Left renal pelvis (tissue), 4 donors: ENCODE measurements around the gene GPC6. TPM values are rescaled to one million over a fixed set of nuclear protein-coding genes. Genes with fewer than 3 reads are reported as not detected.

ENCODE experiments used
- DNase-seq, 4 donors: peaks; one replicate each; pipeline ENCODE4 v3.0.0-alpha.2; 2013; ENCODE audit warnings: low read depth in 4 of 4, low spot score in 3 of 4
- polyA plus RNA-seq, 4 donors: library from polyadenylated mRNA; unstranded; fragments of 120-200 nt; gene quantifications; one replicate each; pipeline ENCODE4 v1.2.1, GENCODE V29; 2013; ENCODE audit not compliant: insufficient read length in 4 of 4

The GPC6 gene
- polyA plus RNA-seq, 4 donors: 49.8 to 74.4 (median 65.2) TPM

GRCh38 chr13:93872376-93872775 lies 645.8 kb downstream of the GPC6 start:
- DNase-seq: no peak

GRCh38 chr13:93872786-93873347 lies 646.3 kb downstream of the GPC6 start:
- no peak for DNase-seq

GRCh38 chr13:93875547-93875946 lies 648.9 kb downstream of the GPC6 start:
- no peak for DNase-seq

- DNase-seq: no peak
These were observed 649.6 kb downstream of the GPC6 start for GRCh38 chr13:93876236-93876635.

- DNase-seq: no peak
These were observed 652.1 kb downstream of the GPC6 start for GRCh38 chr13:93878675-93879074.

- DNase-seq: no peak
These were observed 654.8 kb downstream of the GPC6 start for GRCh38 chr13:93881411-93881810.

GRCh38 chr13:93882086-93882651 lies 655.6 kb downstream of the GPC6 start:
- DNase-seq: no peak

- DNase-seq: no peak
These were observed 662.9 kb downstream of the GPC6 start for GRCh38 chr13:93889430-93889951.

GRCh38 chr13:93899981-93900380 lies 673.4 kb downstream of the GPC6 start:
- no peak for DNase-seq

GRCh38 chr13:93900731-93901130 lies 674.1 kb downstream of the GPC6 start:
- peak in 1 of 4 donors; percentile 8 for DNase-seq

GRCh38 chr13:93903909-93904308 lies 677.3 kb downstream of the GPC6 start:
- DNase-seq: no peak

GRCh38 chr13:93915269-93915809 lies 688.7 kb downstream of the GPC6 start:
- no peak for DNase-seq

GRCh38 chr13:93922063-93922855 lies 695.7 kb downstream of the GPC6 start:
- no peak for DNase-seq

- no peak for DNase-seq
These were observed 699.4 kb downstream of the GPC6 start for GRCh38 chr13:93925990-93926389.

- DNase-seq: no peak
These were observed 699.8 kb downstream of the GPC6 start for GRCh38 chr13:93926425-93926824.

GRCh38 chr13:93927431-93927830 lies 700.8 kb downstream of the GPC6 start:
- no peak for DNase-seq

- DNase-seq: no peak
These were observed 706.3 kb downstream of the GPC6 start for GRCh38 chr13:93932901-93933300.

GRCh38 chr13:93936901-93937300 lies 710.3 kb downstream of the GPC6 start:
- DNase-seq: no peak

GRCh38 chr13:93941444-93941843 lies 714.8 kb downstream of the GPC6 start:
- DNase-seq: no peak

- no peak for DNase-seq
These were observed 715.4 kb downstream of the GPC6 start for GRCh38 chr13:93942016-93942415.

- no peak for DNase-seq
These were observed 719.0 kb downstream of the GPC6 start for GRCh38 chr13:93945621-93946020.

GRCh38 chr13:93946994-93947393 lies 720.4 kb downstream of the GPC6 start:
- DNase-seq: no peak
